Measurements from ENCODE around the gene CPNE2. TPM values are rescaled to one million over a fixed set of nuclear protein-coding genes. Genes with fewer than 3 reads are reported as not detected.

CPNE2 gene
- total RNA-seq, 4 donors from 2014 or later: 41.6 to 154 (median 84.2) TPM

- Histone ChIP-seq H3K9me3 (no peaks in the 10 kb centered on the region), H3K4me3 (no peak overlapping the region), H3K27me3 (no peaks in the 10 kb centered on the region), H3K4me1 (peaks cover 0 to 21% (median 7%) of the 10 kb centered on the region in 4 donors), H3K36me3 (peaks cover 0 to 8% (median 3%) of the 10 kb centered on the region in 4 donors), H3K27ac (peak overlapping the region in 2 of 4 donors; percentile 15 to 50)
- no peak for TF ChIP-seq EP300 (IDR thresholded peaks at IDR 0.05; ENCODE audit: low read depth)
- TF ChIP-seq CTCF (IDR thresholded peaks at IDR 0.05): no peak
- no peak for TF ChIP-seq POLR2A (IDR thresholded peaks at IDR 0.05)
- no peak for TF ChIP-seq POLR2AphosphoS5 (IDR thresholded peaks at IDR 0.05)
- 20 to 66% methylated on average over 1 to 25 of the region's 25 CpGs for WGBS, 2 donors (ENCODE audit: low coverage in 1 of 2)
- in situ Hi-C loops (cut with MboI; ENCODE audit: low pct_ligation_motif_present in 1 of 4, low pct_unique_long_range_greater_than_20kb in 1 of 4, low sequenced_read_pairs in 3 of 4): no loop called here
- DNase-seq: no peak
- intact Hi-C loops (cut with DNase I; ENCODE audit: low total_unique reads): no loop called here
Measured at GRCh38 chr16:57115514-57116182, 23.3 kb downstream of the CPNE2 start.

- intact Hi-C loops (cut with DNase I; ENCODE audit: low total_unique reads): no loop called here
- Histone ChIP-seq H3K36me3 (peaks cover 0 to 8% (median 1%) of the 10 kb centered on the region in 4 donors), H3K4me3 (no peak overlapping the region), H3K4me1 (peaks cover 0 to 14% (median 5%) of the 10 kb centered on the region in 4 donors), H3K9me3 (no peaks in the 10 kb centered on the region), H3K27me3 (no peaks in the 10 kb centered on the region), H3K27ac (no peak overlapping the region)
- DNase-seq: no peak
- no peak for TF ChIP-seq EP300 (IDR thresholded peaks at IDR 0.05; ENCODE audit: low read depth)
- TF ChIP-seq POLR2AphosphoS5 (IDR thresholded peaks at IDR 0.05): no peak
- no peak for TF ChIP-seq POLR2A (IDR thresholded peaks at IDR 0.05)
- in situ Hi-C loops (cut with MboI; ENCODE audit: low pct_ligation_motif_present in 1 of 4, low pct_unique_long_range_greater_than_20kb in 1 of 4, low sequenced_read_pairs in 3 of 4): no loop called here
- WGBS, 2 donors (ENCODE audit: low coverage in 1 of 2): 97 to 100% methylated on average over 1 to 2 of the region's 2 CpGs
Measured at GRCh38 chr16:57118461-57119084, 26.2 kb downstream of the CPNE2 start.

- 60 to 89% methylated on average over 1 to 7 of the region's 7 CpGs for WGBS, 2 donors (ENCODE audit: low coverage in 1 of 2)
- in situ Hi-C loops (cut with MboI; ENCODE audit: low pct_ligation_motif_present in 1 of 4, low pct_unique_long_range_greater_than_20kb in 1 of 4, low sequenced_read_pairs in 3 of 4): no loop called here
- no peak overlapping the region for H3K27ac ChIP-seq
Measured at GRCh38 chr16:57123216-57123973, 31.0 kb downstream of the CPNE2 start.

GRCh38 chr16:57123974-57124674 is 31.7 kb downstream of the CPNE2 start:
- H3K27ac ChIP-seq: no peak overlapping the region
- intact Hi-C loops (cut with DNase I; ENCODE audit: low total_unique reads): no loop called here
- in situ Hi-C loops (cut with MboI; ENCODE audit: low pct_ligation_motif_present in 1 of 4, low pct_unique_long_range_greater_than_20kb in 1 of 4, low sequenced_read_pairs in 3 of 4): no loop called here
- no peak for DNase-seq
- TF ChIP-seq POLR2A (IDR thresholded peaks at IDR 0.05): no peak
- TF ChIP-seq POLR2AphosphoS5 (IDR thresholded peaks at IDR 0.05): no peak
- no peak for TF ChIP-seq CTCF (IDR thresholded peaks at IDR 0.05)
- no peak for TF ChIP-seq EP300 (IDR thresholded peaks at IDR 0.05; ENCODE audit: low read depth)
- no peaks in the 10 kb centered on the region for H3K9me3 ChIP-seq
- no peaks in the 10 kb centered on the region for H3K36me3 ChIP-seq
- H3K27me3 ChIP-seq: no peaks in the 10 kb centered on the region
- H3K4me1 ChIP-seq: no peaks in the 10 kb centered on the region
- 79 to 83% methylated on average over 2 to 11 of the region's 11 CpGs for WGBS, 2 donors (ENCODE audit: low coverage in 1 of 2)
- no peak overlapping the region for H3K4me3 ChIP-seq

More at GRCh38 chr16:57123216-57123973, 31.0 kb downstream of the CPNE2 start:
- H3K9me3 ChIP-seq: no peaks in the 10 kb centered on the region
- TF ChIP-seq CTCF (IDR thresholded peaks at IDR 0.05) (no peak), POLR2AphosphoS5 (IDR thresholded peaks at IDR 0.05) (no peak), EP300 (IDR thresholded peaks at IDR 0.05; ENCODE audit: low read depth) (no peak)
- H3K27me3 ChIP-seq: no peaks in the 10 kb centered on the region
- no peaks in the 10 kb centered on the region for H3K36me3 ChIP-seq
- no peaks in the 10 kb centered on the region for H3K4me1 ChIP-seq
- H3K4me3 ChIP-seq: no peak overlapping the region
- intact Hi-C loops (cut with DNase I; ENCODE audit: low total_unique reads): no loop called here
- no peak for DNase-seq
